PC-3 (cell line): ENCODE results near the gene EDEM1.

Source experiments
- CTCF ChIP-seq: fragments of 300-600 bp; sonication (generic); conservative IDR thresholded peaks from 2 replicates; pipeline ENCODE4 v1.5.1; 2017; ENCODE audit warnings: antibody characterized with exemption, low read depth, mild to moderate bottlenecking, low read length
- EZH2 ChIP-seq: fragments of 300-600 bp; sonication (generic); IDR thresholded peaks from one replicate; pipeline ENCODE4 v1.6.1; 2017; ENCODE audit warnings: antibody characterized with exemption, mild to moderate bottlenecking, low read length; ENCODE audit not compliant: unreplicated experiment

GRCh38 chr3:5248822-5249221, 61.3 kb downstream of the EDEM1 start:
- TF ChIP-seq EZH2 (no peak), CTCF (no peak)
